GM19463 (cell line): ENCODE data around the gene GALC.

ENCODE experiments used
- ATAC-seq: cut with Tn5 transposase; IDR thresholded peaks from one replicate; pipeline ENCODE4 v1.9.1; 2021; ENCODE audit warnings: mild to moderate bottlenecking, moderate library complexity; ENCODE audit not compliant: unreplicated experiment

GALC gene

DNA sequence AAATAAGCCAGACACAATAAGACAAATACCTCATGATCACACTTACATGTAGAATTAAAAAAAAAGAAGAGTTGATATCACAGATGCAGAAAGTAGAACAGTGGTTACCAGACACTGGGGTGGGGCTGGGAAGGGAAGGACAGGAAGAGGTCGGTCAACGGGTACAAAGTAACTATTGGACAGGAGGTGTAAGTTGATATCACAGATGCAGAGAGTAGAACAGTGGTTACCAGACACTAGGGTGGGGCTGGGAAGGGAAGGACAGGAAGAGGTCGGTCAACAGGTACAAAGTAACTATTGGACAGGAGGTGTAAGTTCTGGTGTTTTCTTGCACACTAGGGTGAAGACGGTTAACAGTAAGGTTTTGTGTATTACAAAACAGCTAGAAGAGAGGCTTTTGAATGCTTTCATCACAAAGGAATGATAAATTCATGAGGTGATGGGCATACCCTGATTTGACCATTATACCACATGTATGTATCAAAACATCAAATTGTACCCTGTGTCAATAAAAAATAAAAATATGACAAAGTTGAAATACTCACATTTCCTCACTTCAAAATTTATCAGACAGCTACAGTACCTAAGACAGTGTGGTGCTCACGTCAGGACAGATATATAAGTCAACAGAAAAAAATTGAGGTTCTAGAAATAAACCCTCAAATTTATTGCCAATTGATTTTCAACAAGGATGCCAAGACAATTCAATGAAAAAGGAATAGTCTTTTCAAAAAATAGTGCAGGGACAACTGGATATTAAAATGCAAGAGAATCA, 32.8 kb downstream of the GALC start:
- no peak for ATAC-seq

- no peak for ATAC-seq
Observed at GRCh38 chr14:87955501-87955900, 37.5 kb downstream of the GALC start.

GRCh38 chr14:87952307-87953094, 40.5 kb downstream of the GALC start:
- ATAC-seq: peak; percentile 76

DNA sequence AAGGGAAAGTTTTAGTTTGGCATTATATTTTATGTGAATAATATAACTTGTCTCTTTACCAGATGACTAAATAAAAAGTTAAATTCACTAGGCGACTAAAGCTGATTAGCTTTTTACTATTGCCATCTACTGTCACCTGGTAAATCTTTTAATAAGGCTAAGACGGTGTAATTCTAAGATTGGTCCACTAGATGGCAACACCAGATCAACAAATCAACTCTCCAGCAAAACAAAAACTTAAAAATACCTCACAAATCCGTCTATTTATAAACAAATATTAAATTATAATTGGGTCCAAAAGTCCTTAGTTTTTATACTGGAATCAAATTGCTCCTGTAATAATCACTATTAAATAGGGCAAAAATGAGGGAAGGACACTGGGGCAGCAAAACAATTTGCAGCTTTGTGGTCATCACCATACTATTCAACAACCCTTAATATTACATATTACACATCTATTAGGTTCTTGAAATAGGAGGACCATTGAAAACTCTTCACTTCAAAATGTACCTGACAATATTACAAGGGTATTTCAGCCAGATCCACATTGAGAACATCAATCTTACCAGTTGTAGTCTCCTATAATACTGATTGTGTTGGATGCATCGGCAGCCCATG, 47.9 kb downstream of the GALC start:
- no peak for ATAC-seq

DNA sequence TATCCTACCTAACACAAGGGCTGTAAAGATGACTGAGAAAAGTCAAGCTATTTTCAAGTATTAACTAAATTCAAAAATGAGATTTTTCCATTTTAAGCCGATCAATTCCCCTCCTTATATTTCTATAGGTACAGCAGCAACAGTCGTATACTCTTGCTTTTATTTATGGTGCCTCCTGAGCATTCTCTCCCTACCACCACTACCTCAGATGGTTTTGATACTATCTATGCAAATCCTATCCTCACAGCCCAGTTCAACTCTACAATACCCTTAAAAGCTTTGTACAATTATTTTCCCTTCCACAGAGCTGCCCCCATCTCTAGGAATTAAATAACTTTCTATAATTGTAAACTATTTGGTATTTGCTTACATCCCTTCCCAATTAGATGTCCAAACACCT, 52.1 kb downstream of the GALC start:
- no peak for ATAC-seq

DNA sequence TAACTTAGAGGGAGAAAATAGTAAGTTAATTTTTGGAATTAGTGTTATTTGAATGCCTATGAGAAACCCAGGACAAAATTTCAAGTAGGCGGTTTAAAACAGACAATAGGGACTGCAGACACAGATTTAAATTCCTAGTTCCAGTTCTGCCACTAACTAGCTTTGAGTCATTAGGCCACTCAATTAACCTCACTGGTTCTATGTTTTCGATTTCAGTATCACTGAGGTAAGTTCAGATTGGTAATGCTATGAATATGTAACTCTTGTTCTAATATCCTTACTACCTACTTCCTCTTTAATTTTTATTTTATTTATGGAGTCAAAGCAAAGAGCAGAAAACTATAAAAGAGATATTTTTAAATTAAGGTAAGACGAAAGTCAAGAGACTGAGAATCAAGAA, 52.6 kb downstream of the GALC start:
- ATAC-seq: peak; percentile 99

DNA sequence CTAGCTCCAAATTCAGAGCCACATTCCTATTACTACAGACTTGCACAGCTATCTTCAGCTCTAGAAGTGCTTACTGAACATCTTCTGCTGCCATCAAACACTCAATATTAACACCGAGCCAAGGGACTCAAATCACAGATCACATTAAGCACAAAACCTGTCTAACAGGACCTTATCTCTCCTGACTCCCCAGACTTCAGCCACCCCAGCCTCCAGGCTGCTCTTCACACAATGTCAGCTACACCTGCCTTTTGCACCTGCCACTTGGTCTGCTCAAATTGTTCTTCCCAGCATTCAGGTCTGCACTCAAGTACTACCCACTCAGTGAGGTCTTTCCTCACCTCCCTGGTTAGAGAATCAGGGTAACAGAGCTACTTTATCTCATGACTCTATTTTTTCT, 57.1 kb downstream of the GALC start:
- ATAC-seq: no peak

DNA sequence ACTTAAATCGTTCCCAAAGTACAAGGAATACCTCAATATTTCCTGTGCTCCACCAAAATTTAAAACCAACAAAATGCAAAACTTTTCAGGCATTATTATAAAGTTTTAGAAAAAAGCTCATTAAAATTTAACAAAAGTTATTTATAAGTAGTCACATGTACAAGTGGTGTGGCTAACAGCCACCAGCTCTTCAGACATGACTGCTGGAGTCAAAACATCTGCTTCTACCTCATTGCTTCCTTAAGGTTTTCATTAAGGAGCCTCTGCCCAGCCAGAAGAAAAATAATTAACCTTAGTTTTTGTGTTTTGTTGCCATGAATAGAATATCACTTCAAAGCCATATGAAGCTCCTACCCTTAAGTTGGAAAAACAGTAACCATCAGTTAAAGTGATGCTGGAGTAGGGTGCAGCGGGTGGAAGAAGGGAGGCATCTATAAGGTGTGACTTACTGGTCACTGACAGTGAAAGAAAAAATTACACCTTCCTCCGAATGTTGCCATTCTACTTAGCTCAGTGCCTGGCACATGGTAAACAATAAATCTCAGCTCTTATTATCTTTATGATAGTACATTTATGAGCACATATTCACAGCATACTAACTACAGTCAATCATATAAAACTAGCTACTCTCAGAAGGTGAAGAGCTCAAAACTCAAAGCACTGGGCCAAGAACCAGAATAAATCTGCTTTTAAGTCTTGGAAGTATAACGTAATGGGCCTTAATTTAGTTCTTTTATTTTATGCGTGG, 57.7 kb downstream of the GALC start:
- ATAC-seq: no peak

DNA sequence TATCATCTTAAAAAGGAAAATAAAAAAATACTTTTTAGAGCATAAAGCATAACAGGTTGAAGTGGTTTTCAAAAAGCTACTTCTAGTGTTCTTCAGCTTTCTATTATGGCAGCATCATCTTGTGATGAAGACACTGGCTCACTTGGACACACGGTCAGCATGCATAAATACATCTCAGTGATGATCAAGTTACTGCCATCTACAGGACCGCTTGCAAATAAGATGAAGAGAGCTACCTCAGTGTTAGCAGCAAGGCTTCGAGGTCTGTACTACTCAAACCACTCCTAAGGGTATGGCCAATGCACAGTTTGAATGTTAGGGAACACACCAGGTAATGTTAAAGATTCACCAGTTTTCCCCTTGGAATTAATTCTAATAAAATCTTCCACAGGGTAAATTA, 58.8 kb downstream of the GALC start:
- no peak for ATAC-seq

GRCh38 chr14:87916886-87917275, 76.1 kb downstream of the GALC start:
- ATAC-seq: no peak

DNA sequence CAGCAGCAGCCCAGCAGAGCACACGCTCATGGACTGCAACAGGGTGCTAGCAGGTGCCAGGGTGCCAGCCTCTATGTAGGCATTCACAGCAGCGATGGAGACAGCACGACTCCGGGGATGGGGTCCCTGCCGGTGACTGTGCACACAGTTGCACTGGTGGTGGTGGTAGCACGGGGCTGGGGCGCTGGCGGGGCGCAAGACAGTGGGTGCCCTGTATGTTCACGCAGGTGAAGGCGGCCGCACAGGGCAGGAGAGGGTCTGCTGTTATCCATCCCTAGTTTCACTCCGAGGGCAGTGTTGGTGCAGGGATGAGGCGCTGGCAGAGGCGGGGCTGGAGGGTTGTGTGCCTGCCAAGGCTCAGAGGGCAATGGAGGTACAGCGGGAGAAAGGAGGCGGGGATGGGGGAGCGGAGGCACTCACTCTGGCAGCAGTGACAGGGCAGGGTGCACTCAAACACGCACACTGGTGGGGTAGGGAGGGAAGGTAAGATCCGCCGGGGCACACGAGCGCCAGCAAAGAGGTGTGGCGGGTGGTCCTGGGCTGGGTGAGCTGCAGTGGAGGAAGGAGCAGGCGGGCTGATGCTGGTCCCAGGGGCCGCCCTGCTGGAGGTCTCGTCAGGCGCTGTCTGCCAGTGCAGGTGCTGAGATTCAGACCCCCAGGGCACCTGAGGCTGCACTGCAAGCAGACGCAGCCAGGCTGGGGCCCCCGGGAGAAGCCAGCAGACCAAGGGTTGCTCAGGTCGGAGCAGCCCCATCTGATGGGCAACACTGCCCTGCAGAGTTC, 76.7 kb downstream of the GALC start:
- no peak for ATAC-seq

GRCh38 chr14:87908550-87908949, 84.4 kb downstream of the GALC start:
- no peak for ATAC-seq

DNA sequence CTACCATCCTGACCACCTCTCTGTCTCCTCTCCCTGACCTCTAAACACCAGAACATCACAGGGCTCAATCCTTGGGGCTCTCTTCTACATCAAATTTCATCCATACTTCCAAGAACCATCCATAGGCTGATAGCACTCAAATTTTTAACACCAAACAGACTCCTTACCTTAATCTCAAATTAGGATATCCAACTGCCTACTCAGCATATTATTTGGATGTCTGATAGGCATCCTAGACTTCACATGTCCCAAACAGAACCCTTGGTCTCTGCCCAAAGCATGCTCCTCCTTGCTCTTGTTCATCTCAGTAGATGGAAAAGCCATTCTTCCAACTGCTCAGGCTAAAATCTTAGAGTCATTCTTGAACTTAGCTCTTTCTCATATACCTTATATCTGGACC, 91.3 kb downstream of the GALC start:
- no peak for ATAC-seq

- no peak for ATAC-seq
Observed at GRCh38 chr14:87901236-87901635, 91.7 kb downstream of the GALC start.

GRCh38 chr14:87899228-87899627, 93.8 kb downstream of the GALC start:
- ATAC-seq: no peak

GRCh38 chr14:87898301-87898700, 94.7 kb downstream of the GALC start:
- ATAC-seq: no peak

DNA sequence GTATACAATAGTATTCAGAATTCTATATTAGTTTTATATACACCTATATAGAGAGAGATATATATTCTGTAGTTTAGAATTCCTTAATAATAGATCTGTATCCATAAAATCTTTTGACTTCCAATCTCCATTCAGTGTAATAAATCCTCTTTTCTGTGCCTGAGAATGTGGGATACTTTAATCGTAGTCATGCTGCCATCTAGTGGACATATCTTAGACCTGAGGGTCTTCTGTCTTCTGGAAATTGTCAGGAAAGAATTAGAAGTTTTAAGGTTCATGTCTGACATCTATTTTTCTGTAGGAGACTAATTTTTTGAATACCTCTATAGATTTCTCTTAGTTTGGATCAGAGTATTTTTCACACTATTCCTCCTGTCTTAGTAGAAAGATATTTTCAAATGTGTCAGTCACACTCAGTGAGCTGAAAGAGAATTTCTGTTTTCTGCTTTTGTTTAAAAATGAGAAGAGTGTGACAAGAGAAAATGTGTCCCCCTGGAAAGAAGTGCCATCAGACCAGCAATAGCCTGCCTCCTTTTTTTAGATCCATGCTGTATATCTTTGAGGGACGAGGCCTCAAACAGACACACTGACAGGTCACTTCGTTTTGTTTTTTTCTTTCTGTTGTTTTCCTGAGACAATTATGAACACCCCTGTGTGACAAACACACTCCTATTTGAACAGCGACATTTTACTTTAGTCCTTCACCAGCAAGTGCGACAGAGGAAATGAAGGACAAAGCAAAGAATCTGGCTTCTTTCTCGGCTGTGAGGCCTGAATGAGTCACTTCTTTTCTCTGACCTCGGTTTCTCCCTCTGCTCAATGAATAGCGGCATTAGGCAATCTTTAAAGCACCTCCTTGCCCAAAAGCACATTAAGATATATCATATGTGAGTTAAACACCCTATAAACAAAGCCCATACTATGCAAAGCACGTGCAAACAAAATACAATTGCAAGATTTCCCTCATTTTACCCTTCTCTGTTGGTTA, 96.3 kb downstream of the GALC start:
- peak; percentile 66 for ATAC-seq

DNA sequence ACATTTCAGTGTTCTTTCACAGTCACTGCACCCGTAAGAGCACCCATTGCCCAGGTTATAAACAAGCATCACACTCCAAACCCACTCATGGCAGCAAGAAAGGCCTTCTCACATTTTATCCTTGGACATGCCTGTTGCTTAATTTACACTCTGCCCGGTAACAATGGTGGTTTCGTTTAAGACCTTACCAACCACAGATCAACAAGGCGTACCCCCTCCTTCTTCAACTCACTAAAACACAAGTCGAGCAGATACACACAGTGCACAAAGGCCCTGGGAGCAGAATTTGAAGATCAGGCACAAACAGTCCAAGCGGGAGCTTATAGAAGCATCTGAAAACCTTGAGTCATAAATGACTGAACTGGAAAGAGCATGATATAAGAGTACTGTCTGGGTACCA, 98.1 kb downstream of the GALC start:
- no peak for ATAC-seq

GRCh38 chr14:87892763-87893162, 100.2 kb downstream of the GALC start:
- ATAC-seq: no peak
